Keratinocyte (primary cell): ENCODE measurements around the gene SEMA4G. TPM values are rescaled to one million over a fixed set of nuclear protein-coding genes. Genes with fewer than 3 reads are reported as not detected.

ENCODE experiments used
- DNase-seq: peaks from one replicate; pipeline ENCODE4 v3.0.0-alpha.2; 2011; ENCODE audit warnings: low read depth, missing footprints, low spot score
- FAIRE-seq: peaks from 2 replicates; lab custom pipeline; 2011; peaks lifted over from hg19 to GRCh38; lab: Jason Lieb, UNC
- H2AFZ ChIP-seq: 2 replicates; pipeline ENCODE4 v1.6.0; 2012; ENCODE audit warnings: low read length, control low read depth, inconsistent platforms; ENCODE audit not compliant: control insufficient read depth
- H3K27ac ChIP-seq: 2 replicates; pipeline ENCODE4 v1.5.1; 2011; ENCODE audit warnings: low read length; ENCODE audit not compliant: control insufficient read depth, insufficient read depth
- H3K27me3 ChIP-seq: 3 replicates; pipeline ENCODE4 v1.6.0; 2011; ENCODE audit warnings: low read length; ENCODE audit not compliant: control insufficient read depth, insufficient read depth; ENCODE audit errors: extremely low read depth
- H3K36me3 ChIP-seq, 2 experiments: 2 replicates in 1 of 2; 3 replicates in 1 of 2; pipeline ENCODE4 v1.5.1; 2011; ENCODE audit warnings: low read length in 2 of 2, mild to moderate bottlenecking in 1 of 2; ENCODE audit not compliant: control insufficient read depth in 2 of 2, insufficient read depth in 2 of 2; ENCODE audit errors: extremely low read depth in 1 of 2
- H3K4me1 ChIP-seq: 3 replicates; pipeline ENCODE4 v1.5.1; 2011; ENCODE audit warnings: low read length; ENCODE audit not compliant: control insufficient read depth, insufficient read depth; ENCODE audit errors: extremely low read depth
- H3K4me2 ChIP-seq: 3 replicates; pipeline ENCODE4 v1.6.0; 2011; ENCODE audit warnings: low read depth, low read length; ENCODE audit not compliant: control insufficient read depth, insufficient read depth; ENCODE audit errors: extremely low read depth
- H3K4me3 ChIP-seq, 3 experiments: fragments of 200-600 bp in 1 of 3; sonication (generic) in 1 of 3; 2 replicates in 2 of 3; 3 replicates in 1 of 3; pipeline ENCODE4 v1.5.1; 2011 to 2016; ENCODE audit warnings: low read length in 3 of 3, mild to moderate bottlenecking in 3 of 3, control low read depth in 2 of 3, inconsistent platforms in 1 of 3, low read depth in 1 of 3, mixed read lengths in 1 of 3, mixed run types in 1 of 3, moderate library complexity in 1 of 3; ENCODE audit not compliant: control insufficient read depth in 2 of 3, insufficient read depth in 2 of 3; ENCODE audit errors: extremely low read depth in 1 of 3
- H3K79me2 ChIP-seq: 2 replicates; pipeline ENCODE4 v1.6.0; 2012; ENCODE audit warnings: low read length; ENCODE audit not compliant: control insufficient read depth, insufficient read depth
- H3K9ac ChIP-seq: 3 replicates; pipeline ENCODE4 v1.6.0; 2011; ENCODE audit warnings: low read length; ENCODE audit not compliant: control insufficient read depth, insufficient read depth; ENCODE audit errors: extremely low read depth
- H3K9me1 ChIP-seq: 3 replicates; pipeline ENCODE4 v1.6.0; 2011; ENCODE audit warnings: low read length; ENCODE audit not compliant: control insufficient read depth, insufficient read depth; ENCODE audit errors: extremely low read depth
- H3K9me3 ChIP-seq: 2 replicates; pipeline ENCODE4 v1.5.1; 2012; ENCODE audit warnings: low read depth, low read length; ENCODE audit not compliant: control insufficient read depth
- H4K20me1 ChIP-seq: 3 replicates; pipeline ENCODE4 v1.6.0; 2011; ENCODE audit warnings: low read length; ENCODE audit not compliant: control insufficient read depth, insufficient read depth; ENCODE audit errors: extremely low read depth
- EZH2 ChIP-seq: IDR thresholded peaks from one replicate; pipeline ENCODE4 v1.6.1; 2012; ENCODE audit warnings: inconsistent platforms, mild to moderate bottlenecking, low read length, moderate library complexity
- dilution Hi-C: fragments of 300-500 bp; cut with MboI; formaldehyde crosslinking; loops from one replicate; pipeline ENCODE4 v1.7.0; 2020; ENCODE audit warnings: low sequenced_read_pairs; ENCODE audit not compliant: extremely low pct_ligation_motif_present
- polyA plus RNA-seq, 5 experiments: library from polyadenylated mRNA; depleted of rRNA in 3 of 5; stranded (reverse) in 3 of 5; stranded (forward) in 1 of 5; unstranded in 1 of 5; fragments of >200 nt; gene quantifications; 1 replicate in 1 of 5; 2 replicates in 3 of 5; 3 replicates in 1 of 5; pipeline versions ENCODE4 v1.2.1 to v1.2.3, GENCODE V29; 2011 to 2012; ENCODE audit warnings: missing spikeins in 2 of 5, low read depth in 1 of 5, low replicate concordance in 1 of 5
- TF ChIP-seq, protein P1 (sequence below), 3 experiments: IDR thresholded peaks in 1 of 3; conservative IDR thresholded peaks in 1 of 3; optimal IDR thresholded peaks in 1 of 3; 2 replicates in 2 of 3; 3 replicates in 1 of 3; pipeline versions ENCODE3 to v1.5.1; 2011; ENCODE audit warnings: low read length in 3 of 3, mild to moderate bottlenecking in 3 of 3, moderate library complexity in 2 of 3, control low read depth in 1 of 3, inconsistent platforms in 1 of 3; ENCODE audit not compliant: insufficient read depth in 2 of 3; ENCODE audit errors: extremely low read depth in 1 of 3

Gene SEMA4G
- polyA plus RNA-seq, 1 donor (not counting 4 experiments of a cell fraction or from before 2014, with no cell fraction given), result 1.2 TPM

GRCh38 chr10:100968863-100969186 lies 479 bp upstream of the SEMA4G start:
- TF ChIP-seq EZH2, result no peak
- TF ChIP-seq, protein P1, sequence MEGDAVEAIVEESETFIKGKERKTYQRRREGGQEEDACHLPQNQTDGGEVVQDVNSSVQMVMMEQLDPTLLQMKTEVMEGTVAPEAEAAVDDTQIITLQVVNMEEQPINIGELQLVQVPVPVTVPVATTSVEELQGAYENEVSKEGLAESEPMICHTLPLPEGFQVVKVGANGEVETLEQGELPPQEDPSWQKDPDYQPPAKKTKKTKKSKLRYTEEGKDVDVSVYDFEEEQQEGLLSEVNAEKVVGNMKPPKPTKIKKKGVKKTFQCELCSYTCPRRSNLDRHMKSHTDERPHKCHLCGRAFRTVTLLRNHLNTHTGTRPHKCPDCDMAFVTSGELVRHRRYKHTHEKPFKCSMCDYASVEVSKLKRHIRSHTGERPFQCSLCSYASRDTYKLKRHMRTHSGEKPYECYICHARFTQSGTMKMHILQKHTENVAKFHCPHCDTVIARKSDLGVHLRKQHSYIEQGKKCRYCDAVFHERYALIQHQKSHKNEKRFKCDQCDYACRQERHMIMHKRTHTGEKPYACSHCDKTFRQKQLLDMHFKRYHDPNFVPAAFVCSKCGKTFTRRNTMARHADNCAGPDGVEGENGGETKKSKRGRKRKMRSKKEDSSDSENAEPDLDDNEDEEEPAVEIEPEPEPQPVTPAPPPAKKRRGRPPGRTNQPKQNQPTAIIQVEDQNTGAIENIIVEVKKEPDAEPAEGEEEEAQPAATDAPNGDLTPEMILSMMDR (optimal IDR thresholded peaks at IDR 0.05 in 1 of 3, IDR thresholded peaks at IDR 0.05 in 1 of 3, conservative IDR thresholded peaks at IDR 0.05 in 1 of 3; ENCODE audit: extremely low read depth in 1 of 3, insufficient read depth in 2 of 3, low read length in 3 of 3), result no peak
- H2AFZ ChIP-seq, result peak overlapping the region; percentile 80
- no peaks in the 10 kb centered on the region for H3K79me2 ChIP-seq
- no peaks in the 10 kb centered on the region for H3K36me3 ChIP-seq
- H3K4me1 ChIP-seq, result no peaks in the 10 kb centered on the region
- no peaks in the 10 kb centered on the region for H4K20me1 ChIP-seq
- H3K4me3 ChIP-seq, result peak overlapping the region; percentile 37 to 66 (median 56)
- peak overlapping the region; percentile 65 for H3K4me2 ChIP-seq
- H3K9ac ChIP-seq, result peak overlapping the region; percentile 25
- no peak for FAIRE-seq
- DNase-seq, result no peak
- no peak overlapping the region for H3K27ac ChIP-seq
- peaks cover 2% of the 10 kb centered on the region for H3K9me1 ChIP-seq
- dilution Hi-C loops, result no loop called here
- H3K27me3 ChIP-seq, result no peaks in the 10 kb centered on the region
- no peaks in the 10 kb centered on the region for H3K9me3 ChIP-seq

DNA sequence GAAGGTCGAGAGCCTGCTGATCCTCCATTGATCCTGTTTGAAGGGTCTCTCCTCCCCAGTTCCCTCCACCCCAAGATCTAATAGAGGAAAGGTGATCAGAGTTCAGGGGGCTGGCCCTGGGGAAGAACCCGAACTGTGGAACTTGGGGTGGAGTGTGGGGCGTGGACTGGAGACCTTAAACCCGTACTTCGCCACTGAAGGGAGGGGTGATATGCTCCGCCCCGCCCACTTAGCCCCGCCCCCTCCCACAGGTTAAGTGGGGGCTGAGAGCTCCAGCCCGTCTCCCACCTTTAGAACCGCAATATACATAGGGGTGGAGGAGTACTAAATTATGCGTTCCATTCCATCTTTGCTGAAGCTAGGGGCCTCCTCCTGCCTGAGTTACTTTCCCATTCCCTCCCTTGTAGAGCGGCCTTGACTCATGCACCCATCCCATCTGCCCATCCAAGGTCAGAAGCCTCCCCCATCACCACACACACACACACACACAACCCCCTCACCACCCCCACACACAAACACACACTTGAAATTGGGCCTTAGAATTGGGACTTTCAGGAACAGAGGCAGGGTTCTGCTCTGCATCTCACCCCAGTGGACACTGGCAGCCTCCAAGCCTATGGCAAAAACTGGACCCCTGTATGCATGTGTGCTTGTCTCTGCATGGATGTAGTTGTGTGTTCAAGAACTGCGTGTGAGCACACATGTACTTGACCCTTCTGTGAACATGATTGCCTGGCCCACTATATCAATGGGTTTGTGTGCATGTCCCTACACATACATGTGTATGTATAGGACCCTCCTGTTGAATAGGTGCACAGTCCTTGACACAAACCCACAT lies 991 bp downstream of the SEMA4G start:
- H3K36me3 ChIP-seq, result no peaks in the 10 kb centered on the region
- peak overlapping the region; percentile 59 for H3K4me2 ChIP-seq
- H4K20me1 ChIP-seq, result no peaks in the 10 kb centered on the region
- no peaks in the 10 kb centered on the region for H3K79me2 ChIP-seq
- H3K27me3 ChIP-seq, result no peaks in the 10 kb centered on the region
- H2AFZ ChIP-seq, result no peak overlapping the region
- H3K9me3 ChIP-seq, result no peaks in the 10 kb centered on the region
- FAIRE-seq (no peak), DNase-seq (no peak)
- H3K9ac ChIP-seq, result no peak overlapping the region
- no peaks in the 10 kb centered on the region for H3K4me1 ChIP-seq
- dilution Hi-C loops, result no loop called here
- no peak overlapping the region for H3K4me3 ChIP-seq
- no peak for TF ChIP-seq EZH2
- TF ChIP-seq, protein P1 (optimal IDR thresholded peaks at IDR 0.05 in 1 of 3, IDR thresholded peaks at IDR 0.05 in 1 of 3, conservative IDR thresholded peaks at IDR 0.05 in 1 of 3; ENCODE audit: extremely low read depth in 1 of 3, insufficient read depth in 2 of 3, low read length in 3 of 3), result no peak
- peaks cover 2% of the 10 kb centered on the region for H3K9me1 ChIP-seq
- no peak overlapping the region for H3K27ac ChIP-seq
